Epithelial cell of prostate (primary cell): ENCODE data around the gene GATAD2A.
A peak's percentile ranks its signal among the peaks of the same experiment; 100 is the strongest.

ENCODE experiments used
- DNase-seq: peaks from one replicate; pipeline ENCODE4 v3.0.0-alpha.2; 2011; ENCODE audit warnings: low read depth, low spot score
- H3K27ac ChIP-seq: fragments of 450-650 bp; 2 replicates; pipeline ENCODE4 v1.5.1; 2017; ENCODE audit warnings: mild to moderate bottlenecking

Gene GATAD2A

DNA sequence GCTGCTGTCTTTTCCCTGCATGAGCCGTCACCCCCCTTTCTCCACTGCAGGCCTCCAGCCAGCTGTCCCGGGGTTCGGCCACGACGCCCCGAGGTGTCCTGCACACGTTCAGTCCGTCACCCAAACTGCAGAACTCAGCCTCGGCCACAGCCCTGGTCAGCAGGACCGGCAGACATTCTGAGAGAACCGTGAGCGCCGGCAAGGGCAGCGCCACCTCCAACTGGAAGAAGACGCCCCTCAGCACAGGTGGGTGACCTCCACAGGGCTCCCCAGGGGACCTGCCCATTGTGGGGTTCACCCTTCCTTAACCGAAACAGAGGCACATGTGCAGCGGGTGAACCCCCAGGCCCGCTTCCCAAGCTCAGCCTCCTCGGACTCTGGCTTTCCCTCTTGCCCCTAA lies 96.8 kb downstream of the GATAD2A start:
- no peak overlapping the region for H3K27ac ChIP-seq
- no peak for DNase-seq

DNA sequence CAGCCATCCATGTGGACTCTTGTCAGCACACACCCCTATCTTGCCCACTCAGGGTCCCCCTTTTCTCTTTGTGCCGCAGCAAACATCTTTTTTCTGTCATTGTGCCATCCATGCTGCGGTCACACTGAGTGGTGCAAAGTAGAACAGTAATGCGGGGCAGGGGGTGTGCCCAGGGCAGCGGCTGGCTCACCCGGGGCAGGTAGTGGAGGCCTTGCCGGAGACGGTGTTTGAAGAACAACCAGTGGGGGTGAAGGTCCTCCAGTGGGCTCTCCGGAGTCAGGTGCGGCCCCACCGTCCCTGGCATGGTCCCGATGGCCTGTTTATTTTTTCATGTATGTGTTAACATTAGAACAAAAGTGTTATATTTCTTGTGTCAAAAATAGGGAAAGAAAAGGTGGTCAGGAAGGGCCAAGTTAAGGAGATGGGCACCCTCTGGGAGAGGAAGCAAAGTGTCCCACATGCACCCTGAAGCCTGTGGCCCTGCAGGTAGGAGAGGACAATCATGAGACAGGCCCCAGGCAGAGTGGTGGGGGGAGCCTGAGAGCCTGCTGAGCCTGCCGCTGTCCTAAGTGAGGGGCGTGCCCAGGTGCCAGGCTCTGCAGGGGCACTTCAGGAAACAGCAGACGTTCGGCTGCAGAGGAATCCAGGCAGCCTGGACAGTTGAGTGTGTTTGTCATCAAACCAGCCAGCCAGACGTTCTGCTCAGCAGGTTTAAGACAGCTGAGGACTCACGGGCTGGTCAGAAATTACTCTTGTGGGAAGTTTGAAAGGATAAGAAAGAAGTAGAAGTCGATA lies 97.5 kb downstream of the GATAD2A start:
- no peak overlapping the region for H3K27ac ChIP-seq
- DNase-seq = no peak

DNA sequence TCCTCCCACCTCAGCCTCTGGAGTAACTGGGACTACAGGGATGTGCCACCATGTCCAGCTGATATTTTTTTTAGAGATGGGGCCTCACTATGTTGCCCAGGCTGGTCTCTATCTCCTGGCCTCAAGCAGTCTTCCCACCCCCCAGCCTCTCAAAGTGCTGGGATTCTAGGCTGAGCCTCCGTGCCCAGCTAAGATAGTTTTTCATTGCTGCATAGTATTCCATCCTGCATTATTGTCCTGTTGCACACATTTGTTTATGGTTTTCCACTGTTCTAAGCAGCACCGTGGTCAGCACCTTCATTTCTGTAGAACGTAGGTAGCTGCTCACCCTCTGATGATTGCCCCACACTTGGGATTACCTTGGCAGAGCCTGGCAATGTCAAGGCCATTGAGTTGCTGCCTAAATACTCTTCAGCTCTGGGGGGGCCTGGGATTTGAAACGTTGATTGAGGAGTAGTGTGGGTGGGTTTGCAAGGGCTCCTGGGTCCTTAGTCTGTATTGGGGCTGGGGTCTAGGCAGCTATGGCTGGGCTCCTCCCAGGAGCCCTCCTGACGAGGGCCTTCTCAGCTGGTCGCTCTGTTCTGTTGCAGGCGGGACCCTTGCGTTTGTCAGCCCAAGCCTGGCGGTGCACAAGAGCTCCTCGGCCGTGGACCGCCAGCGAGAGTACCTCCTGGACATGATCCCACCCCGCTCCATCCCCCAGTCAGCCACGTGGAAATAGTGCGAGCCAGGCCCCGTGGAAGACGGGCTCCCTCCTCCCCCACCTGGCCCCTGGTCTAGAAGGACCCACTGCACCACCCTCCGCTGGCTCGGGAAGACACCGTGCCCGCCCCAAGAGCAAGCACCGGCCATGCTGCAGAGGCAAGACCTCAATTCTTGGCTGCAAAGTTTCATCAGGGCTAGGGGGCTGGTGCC lies 99.5 kb downstream of the GATAD2A start:
- no peak overlapping the region for H3K27ac ChIP-seq

DNA sequence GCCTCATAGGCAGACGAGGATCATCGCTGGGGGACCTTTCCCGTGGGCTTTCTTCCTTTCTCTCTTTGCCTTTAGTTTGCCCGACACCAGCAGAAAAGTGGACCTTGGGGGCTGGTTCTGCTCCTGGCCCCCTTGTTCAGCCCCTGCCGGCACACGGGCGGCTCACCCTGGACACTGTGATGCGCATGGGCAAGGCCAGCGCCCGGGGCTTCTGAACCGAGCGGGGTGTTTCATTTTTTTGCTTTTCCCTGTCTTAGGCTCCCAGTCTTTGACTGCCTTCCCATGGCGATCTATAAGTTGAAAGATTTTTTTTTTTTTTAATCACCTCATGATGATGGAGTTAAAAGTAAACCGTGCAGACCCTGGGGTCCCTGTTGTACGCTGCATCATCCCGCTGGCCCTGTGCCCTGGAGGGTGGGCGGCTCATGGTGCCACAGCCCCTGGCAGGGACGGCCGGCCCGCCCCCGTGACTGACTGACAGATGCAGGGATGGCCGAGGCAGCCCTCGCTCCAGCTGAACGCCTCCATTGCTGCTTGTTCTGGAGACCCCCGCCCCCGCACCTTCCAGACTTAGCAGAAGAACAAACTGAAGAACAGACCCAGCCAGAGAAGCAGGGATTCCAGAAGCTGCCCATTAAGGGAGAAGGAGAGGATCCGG lies 100.3 kb downstream of the GATAD2A start:
- no peak for DNase-seq
- H3K27ac ChIP-seq = no peak overlapping the region

More for the DNA sequence above, 99.5 kb downstream of the GATAD2A start:
- no peak for DNase-seq

DNA sequence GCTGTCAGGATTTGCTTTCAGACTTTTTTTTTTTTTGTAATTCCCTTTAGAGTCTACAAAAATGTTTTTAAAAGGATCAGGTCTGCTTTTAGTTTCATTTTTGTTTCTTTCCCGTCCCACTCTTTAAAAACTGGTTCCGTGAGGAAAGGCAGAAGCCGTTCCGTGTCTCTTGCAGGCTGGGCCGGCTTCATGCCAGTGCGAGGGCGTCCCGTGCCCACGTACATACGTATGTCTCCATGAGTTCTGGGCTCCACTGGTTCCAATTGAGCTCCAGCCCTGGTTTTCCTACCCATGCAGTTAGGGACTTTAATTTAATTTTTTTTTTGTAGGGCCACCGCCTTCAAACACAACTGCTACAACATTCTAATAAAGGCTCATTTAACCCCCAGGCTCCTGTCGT lies 101.1 kb downstream of the GATAD2A start:
- no peak overlapping the region for H3K27ac ChIP-seq
- no peak for DNase-seq

DNA sequence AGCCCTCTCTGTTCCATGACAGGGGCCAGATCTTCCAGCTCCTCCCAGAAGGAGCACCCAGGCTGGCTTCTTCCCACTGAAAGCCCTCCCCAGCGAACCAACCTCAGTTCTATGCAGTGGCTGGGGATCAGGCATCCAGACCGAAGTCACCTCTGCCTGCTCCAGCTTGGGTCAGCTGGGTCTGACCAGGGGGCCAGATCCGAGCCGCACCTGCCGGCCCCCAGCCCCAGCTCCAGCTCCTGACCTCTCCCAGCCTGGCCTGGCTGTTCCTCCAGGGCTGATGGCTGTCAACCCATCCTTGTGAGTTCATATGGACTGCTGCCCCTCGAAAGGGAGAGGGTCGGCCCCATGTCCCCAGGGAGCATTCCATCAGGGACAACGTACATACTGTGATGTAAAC lies 101.9 kb downstream of the GATAD2A start:
- no peak for DNase-seq
- no peak overlapping the region for H3K27ac ChIP-seq

DNA sequence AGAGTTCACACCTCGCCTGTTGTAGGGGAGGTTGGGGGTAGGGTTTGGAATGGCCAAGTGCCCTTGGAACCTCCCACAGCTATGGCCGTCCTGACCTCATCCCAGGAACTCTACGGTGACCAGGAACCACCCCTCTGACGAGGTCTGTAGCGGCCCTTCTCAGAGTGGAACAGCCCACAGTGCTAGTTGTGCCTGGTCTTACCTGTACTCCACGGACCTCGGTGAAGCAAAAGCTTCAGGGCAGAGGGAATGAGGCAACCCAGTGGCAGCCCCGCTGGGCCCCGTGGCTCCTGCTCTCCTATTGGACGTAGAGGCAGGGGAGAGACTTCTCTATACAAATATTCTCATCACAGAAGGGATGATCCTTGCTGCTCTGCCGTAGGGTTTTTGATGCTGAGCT lies 102.7 kb downstream of the GATAD2A start:
- no peak overlapping the region for H3K27ac ChIP-seq
- DNase-seq = no peak

DNA sequence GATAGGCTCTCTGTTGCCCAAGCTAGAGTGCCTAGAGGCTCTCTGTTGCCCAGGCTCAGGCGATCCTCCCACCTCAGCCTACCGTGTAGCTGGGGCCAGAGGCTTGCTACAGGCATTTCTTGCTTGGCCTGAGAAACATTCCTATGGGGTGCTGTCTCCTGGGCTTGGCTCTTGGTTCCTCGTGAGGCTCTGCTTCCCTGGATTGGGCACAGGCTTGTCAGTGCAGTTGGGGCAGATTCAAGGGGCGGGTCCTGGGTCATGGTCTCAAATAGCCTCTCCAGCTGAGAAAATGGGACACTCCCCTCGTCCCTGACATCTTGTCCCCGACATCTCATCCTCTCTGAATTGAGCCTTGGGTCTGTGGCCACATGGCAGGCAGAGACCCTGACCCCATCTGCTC lies 105.0 kb downstream of the GATAD2A start:
- no peak for DNase-seq
- no peak overlapping the region for H3K27ac ChIP-seq

DNA sequence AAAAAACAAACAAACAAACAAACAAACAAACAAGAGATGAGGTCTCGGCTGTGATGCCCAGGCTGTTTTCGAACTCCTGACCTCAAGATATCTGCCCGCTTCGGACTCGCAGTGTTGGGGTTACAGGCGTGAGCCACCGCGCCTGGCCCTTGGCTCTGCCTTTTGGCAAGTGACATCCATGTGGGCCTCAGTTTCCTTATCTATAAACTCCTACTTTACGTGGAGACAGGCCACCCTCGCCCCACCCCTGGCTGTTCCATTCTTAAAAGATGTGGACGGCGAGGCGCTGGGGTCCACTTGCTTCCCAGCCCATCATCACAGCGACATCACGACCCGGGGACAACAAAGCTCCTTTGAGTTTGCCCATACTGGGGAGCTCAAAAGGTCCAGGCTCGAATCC lies 108.2 kb downstream of the GATAD2A start:
- DNase-seq = no peak

DNA sequence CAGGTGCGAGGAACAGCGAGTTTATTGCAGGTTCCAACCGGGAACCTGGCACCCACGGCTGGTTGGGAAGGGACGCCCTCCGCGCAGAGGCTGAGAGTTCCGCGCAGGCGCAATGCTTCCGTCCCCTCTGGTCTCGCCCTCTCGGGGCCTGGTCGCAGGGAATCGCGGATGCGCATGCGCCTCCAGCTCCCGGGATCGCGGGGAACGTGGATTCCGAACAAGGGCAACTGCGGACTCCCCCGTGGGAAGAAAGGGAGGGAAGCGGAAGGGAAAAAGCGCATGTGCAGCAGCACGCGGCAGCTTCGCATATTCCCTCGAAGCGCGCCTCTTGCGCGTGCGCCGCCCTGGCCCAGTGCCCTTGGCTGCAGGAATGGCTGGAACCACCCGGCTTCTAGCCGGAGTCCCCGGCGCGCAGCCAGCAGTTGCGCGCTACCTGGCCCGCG lies 108.8 kb downstream of the GATAD2A start:
- no peak overlapping the region for H3K27ac ChIP-seq
- DNase-seq = no peak

More for the DNA sequence above, 108.2 kb downstream of the GATAD2A start:
- H3K27ac ChIP-seq = no peak overlapping the region

DNA sequence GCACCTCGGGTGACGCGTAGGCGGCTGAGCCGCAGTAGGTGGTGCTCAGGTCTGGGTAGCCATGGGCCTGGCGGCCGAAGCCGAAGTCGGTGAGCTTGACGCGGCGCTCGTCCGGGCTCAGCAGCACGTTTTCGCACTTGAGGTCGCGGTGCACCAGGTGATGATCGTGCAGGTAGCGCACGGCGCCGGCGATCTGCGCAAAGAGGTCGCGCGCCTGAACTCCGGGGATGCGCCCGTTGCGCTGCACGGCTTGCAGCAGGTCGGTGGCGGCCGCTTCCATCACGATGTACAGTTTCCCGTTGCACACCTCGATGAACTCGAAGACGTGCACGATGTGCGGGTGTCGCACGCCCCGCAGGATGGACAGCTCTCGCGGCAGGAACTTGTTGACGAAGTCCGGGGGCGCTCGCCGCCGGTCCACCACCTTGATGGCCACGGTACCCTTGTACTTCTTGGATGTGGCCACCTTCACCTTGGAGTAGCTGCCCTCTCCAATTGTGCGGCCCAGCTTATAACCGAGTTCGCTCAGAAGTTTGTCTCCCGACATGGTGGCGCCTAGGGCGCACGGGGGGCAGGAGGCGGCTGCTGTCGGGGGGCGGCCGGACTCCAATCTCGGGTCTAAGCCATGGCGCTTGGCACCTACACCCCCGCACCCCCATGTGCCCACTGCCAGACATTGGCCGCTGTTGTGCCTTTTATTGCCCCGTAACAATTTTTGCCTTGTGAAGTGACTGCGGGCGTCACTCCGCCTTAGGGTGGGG lies 109.6 kb downstream of the GATAD2A start, which contains the start of gene TSSK6:
Gene TSSK6 (minus strand): TSS at position 668 of the 761 bp plus-strand sequence. CDS start 121 bp downstream, at position 547.
- no peak for DNase-seq
- H3K27ac ChIP-seq = peak within 1 kb of the TSS; percentile 65

DNA sequence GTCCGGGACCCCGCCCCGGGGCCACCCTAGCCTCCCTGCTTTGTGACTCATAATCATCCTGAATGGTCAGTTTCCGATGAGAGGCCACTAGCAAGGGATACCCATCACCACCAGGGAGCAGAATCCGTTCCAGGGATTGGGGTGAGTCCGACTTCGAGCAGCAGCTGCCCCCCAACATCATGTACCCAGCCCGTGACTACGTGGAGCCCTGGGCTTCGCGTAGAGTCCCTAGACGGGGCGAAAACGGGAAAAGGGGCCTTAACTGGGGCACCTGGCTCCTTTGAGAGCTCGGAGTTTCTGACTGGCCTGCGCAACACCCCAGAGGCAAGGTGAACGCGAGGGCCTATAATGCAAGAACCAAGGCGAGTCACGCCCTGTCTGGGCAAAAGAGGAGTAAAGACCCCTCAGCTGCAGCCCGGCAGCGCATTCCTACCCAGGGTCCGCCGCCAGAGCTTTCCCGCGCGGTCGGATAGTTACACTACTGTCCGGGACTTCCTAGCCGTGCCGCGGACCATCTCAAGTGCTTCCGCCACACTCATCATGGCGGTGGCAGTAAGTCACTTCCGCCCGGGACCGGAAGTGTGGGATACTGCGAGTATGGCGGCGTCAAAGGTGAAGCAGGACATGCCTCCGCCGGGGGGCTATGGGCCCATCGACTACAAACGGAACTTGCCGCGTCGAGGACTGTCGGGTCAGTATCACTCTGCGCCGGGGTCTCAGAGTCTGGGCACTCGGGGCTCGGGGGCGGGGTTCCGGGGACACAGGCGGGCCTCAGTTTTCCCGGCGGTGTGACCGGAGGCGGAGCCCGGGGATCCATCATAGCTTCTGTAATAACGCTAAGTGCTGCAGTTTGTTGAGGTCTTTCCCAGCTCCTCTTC lies 110.4 kb downstream of the GATAD2A start, which contains the start of gene NDUFA13:
Gene NDUFA13 (plus strand): TSS at position 584 of the 878 bp plus-strand sequence. CDS start 14 bp downstream, at position 598.
- H3K27ac ChIP-seq = peak within 1 kb of the TSS; percentile 65

DNA sequence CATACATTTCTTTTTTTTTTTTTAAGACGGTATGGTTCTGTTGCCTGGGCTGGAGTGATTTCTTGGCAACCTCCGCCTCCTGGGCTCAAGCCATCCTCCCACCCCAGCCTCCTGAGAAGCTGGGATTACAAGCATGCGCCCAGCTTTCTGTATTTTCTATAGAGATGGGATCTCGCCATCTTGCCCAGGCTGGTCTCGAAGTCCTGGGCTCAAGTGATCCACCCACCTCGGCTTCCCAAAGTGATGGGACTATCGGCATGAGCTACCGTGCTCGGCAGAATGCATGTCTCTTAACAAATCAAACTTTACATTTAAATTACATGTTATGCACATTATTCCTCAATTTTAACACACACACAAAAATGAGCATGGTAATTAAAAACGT lies 111.8 kb downstream of the GATAD2A start:
- H3K27ac ChIP-seq = no peak overlapping the region

More for the DNA sequence above, 110.4 kb downstream of the GATAD2A start, which contains the start of gene NDUFA13:
- peak; percentile 50 for DNase-seq

DNA sequence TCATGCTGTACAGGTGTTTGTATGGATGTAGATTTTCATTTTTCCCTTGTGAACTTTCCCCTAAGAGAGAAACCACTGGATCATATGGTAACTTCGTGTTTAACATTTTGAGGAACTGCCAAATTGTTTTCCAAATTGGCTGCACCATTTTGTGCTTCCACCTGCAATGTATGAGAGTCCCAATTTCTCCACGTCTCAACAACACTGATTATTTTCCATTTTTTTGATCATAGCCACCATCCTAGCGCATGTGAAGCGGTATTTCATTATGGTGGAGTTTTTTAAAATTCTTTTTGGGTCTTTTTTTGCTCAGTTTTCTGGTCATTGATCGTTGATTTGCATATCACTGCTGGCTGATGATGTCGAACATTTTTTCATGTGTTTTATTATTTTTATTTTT lies 115.5 kb downstream of the GATAD2A start:
- DNase-seq = no peak
- H3K27ac ChIP-seq = no peak overlapping the region

More for the DNA sequence above, 111.8 kb downstream of the GATAD2A start:
- no peak for DNase-seq

DNA sequence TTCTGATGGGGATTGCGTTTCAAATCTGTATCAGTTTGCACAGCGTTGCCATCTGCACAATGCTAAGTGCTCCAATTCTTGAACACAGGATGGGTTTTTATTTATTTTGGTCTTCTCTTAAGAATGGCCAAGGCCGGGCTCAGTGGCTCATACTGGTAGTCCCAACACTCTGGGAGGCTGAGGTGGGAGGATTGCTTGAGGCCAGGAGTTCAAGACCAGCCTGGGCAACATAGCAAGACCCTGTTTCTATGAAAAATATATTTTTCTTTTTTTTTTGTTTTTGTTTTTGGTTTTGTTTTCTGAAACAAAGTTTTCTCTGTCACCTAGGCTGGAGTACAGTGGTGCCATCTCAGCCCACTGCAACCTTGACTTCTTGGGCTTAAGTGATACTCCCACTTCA lies 117.7 kb downstream of the GATAD2A start:
- no peak overlapping the region for H3K27ac ChIP-seq
- DNase-seq = no peak

DNA sequence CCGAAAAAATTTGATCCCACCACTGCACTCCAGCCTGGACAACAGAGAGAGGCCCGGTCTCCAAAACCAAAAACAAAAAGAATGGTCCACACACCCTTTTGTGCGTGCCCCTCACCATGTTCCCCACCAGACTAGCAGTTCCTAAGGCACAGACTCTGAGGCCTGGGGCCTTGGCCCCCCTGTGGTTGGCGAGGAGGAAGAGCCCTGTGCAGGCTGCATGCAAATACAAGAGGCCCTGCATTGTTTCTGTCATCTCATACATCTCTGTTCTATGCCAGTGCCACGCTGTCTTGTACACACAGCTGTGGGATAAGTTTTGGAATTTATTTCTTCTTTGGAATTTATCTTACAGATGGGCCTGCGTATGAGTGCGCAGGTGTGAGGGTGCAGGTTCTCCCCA lies 118.6 kb downstream of the GATAD2A start:
- DNase-seq = no peak
- H3K27ac ChIP-seq = no peak overlapping the region

DNA sequence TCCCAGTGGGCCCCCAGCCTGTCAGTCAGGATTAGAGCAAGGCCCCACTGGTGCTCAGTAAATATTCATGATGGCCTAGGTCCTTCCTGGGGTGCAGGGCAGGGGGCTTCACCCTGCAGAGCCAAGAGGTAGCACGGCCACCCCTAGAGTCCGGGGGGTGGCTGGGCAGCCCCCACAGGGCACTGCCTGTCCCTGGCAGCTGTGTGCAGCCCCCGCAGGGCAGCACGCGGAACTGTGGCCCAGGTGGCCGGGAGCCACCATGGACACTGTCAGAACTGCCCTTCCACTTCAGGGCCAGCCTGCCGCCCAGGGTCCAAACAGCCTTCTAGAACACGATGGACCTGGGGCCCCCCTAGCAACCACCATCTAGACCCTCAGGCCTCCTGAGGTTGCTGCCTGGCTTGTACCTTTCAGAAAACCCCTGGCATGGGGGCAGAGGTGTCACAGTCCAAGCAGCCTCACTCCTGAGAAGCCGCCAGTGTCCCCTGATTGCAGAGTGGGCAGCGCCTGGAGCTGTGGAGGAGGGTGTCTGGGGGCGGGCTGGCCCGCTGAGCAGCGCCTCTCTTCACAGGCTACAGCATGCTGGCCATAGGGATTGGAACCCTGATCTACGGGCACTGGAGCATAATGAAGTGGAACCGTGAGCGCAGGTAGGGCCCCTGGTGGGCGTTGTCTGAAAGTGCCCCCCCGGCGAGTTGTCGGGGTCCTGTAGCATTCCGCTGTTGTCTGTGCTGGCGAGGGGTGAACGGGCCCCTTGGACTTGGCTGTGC lies 120.3 kb downstream of the GATAD2A start:
- H3K27ac ChIP-seq = no peak overlapping the region

More for the DNA sequence above, 120.3 kb downstream of the GATAD2A start:
- no peak for DNase-seq
